DMS53 treated with DMSO at 0.1 percent for 48 hours (cell line): ENCODE results near the gene CPPED1.

Experiments
- DNase-seq: peaks from one replicate; lab custom pipeline; 2025; ENCODE audit not compliant: unreplicated experiment; lab: John Stamatoyannopoulos, UW

Gene CPPED1

DNA sequence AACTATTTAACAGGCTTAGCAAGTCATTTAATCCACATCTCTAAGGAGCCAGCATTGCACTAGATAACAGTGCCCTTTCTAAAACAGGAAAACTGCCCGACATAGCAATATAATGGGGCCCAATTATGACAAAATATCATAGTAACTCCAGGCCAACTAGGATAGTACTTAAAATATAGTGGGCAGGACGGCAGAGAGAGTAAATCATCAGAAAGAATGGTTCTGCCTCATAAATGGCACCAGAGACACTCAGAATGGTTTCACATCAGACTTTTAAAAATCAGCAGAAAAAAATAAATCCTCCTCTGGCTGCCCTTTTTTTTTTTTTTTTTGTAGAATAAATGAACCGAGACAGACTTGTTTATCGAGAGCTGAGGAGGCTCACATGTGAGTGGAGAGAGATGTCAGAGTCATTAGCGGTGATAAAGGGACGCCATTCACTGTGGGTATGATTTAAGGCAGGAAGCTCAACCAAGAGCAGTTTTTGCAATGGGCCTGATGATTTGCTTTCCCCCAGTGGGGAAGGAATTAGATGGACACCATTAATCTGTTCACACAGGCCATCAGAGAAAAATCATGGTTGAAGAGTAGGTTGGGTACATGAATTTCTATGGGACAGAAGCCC is 62.6 kb downstream of the CPPED1 start:
- DNase-seq: no peak

- DNase-seq: no peak
These were observed 63.9 kb downstream of the CPPED1 start for GRCh38 chr16:12739738-12740137.

GRCh38 chr16:12737563-12737962 is 66.1 kb downstream of the CPPED1 start:
- DNase-seq: no peak

DNA sequence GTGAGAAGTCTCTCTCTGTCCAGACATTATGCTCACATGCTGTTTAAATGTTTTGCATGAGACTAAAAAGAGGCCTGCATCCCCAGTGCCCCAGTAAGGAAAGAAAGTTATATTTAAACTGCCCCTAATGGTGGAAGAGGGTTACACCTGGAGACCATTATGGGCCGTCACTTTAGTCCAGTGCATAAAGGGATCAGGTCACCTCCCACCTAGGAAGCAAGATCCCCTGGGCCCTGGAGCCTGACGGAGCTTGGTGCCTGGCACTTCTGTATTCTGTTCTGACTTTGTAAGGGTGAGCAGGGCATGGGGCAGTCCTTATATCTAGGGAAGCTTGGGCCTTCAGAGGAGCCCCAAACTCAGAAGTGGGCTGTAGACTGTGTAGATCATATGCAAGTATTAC is 67.9 kb downstream of the CPPED1 start:
- DNase-seq: no peak

DNA sequence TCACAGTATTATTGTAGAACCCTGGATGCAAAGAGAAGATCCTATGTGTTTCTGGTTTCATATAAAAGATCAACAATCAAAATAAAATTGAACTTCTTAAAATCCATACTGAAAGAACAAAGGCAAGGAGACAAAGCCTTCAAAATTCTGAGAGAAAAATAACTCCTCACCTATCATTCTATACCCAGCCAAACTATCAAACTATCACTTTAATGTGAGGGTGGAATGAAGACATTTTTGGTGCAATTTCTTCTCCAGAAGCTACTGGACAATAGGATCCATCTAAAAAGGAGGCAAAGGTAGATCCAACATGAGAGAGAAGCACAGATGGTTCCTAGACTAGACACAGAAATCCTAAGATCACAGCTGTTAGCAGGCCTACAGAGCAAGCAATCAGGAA is 71.1 kb downstream of the CPPED1 start:
- no peak for DNase-seq

- DNase-seq: no peak
These were observed 74.2 kb downstream of the CPPED1 start for GRCh38 chr16:12729448-12729847.

DNA sequence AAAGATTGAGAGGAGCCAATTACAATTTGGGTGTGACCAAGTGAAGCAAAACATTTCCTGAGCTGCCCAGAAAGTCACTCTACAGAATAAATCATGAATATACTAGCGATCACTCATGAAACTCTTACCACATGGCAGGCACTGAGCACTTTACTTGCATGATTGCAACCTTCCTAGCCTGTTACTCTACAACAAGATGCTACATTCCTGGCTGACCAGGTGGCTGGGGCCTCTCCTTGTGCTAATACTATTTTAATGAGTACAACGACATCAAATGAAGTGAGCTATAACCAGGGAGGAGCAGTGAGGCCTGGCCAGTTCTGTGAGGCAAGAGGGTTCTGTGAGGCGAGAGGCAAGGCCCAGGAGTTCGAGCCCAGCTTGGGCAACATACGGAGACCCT is 75.2 kb downstream of the CPPED1 start:
- no peak for DNase-seq

DNA sequence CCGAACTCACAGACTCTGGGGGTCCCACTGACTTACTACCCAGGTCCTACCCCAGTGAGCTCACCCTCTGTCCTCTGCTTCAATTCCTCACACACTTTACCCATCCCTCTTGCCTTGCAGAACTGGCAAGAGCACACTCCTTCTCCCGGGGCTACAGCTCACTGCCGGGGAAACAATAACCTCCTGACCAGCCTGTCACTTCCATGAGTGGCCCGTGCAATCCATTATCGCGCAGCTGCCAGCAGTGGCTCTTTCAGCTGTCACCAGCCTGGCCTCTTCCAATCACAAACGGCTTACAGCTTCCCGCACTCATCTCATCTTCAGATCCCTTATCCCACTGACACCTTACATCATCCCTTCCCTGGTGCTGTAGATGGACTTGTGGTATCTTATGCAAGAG is 79.5 kb downstream of the CPPED1 start:
- no peak for DNase-seq

DNA sequence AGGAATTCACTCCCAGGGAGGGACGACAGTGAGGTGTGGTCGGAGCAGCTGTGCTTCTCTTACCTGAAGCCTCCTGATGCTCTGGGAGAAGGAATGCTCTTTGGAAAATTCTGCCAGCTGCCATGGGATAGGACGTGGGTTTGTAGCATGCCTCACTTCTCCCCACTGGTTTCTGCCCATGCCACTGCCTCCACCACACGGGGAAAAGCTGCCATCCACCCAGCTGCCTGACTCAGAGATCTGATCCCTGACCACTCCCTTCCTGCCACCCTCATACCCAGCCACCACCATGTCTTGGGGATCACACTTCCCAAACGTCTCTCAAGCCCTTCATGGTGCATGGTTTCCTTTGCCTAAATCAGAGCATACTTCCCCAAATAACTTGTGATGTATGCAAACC is 80.0 kb downstream of the CPPED1 start:
- DNase-seq: no peak

GRCh38 chr16:12721841-12722421 is 81.8 kb downstream of the CPPED1 start:
- DNase-seq: no peak

DNA sequence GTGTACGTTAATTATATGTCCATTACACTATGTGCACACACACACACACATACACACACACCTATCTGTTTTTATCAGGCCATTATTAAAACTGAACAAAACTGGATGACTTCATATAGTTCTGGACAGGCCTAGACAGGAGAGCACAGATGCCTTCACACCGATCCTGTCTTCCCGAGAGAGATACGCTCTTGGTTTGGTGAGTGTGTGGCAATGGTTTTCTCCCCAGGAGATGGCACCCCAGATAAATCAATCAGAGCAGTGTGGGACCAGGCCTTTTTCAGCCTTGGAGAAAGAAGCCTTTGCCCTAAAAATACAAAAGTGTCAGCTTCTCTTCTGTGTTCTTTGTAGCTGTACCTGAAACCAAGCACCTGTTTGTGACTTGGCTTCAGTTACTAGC is 83.7 kb downstream of the CPPED1 start:
- no peak for DNase-seq

DNA sequence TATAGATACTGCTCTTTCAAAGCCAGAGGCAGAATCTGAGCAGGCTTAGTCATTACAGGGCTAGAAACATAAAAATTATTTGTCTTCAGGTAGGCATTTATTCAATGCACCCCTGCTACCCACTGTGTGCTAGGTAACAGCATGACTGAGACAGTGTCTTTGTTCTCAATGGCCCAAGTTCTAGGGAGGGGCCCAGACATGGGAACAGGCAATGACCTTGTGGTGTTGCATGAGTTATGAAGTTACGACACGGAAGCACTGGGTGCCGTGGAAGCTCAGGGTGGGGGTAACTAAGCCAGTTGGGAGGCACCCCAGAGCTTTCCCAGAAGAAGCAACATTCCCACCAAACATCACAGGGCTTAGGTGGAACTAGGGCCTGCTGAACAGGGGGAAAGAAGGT is 87.0 kb downstream of the CPPED1 start:
- no peak for DNase-seq

DNA sequence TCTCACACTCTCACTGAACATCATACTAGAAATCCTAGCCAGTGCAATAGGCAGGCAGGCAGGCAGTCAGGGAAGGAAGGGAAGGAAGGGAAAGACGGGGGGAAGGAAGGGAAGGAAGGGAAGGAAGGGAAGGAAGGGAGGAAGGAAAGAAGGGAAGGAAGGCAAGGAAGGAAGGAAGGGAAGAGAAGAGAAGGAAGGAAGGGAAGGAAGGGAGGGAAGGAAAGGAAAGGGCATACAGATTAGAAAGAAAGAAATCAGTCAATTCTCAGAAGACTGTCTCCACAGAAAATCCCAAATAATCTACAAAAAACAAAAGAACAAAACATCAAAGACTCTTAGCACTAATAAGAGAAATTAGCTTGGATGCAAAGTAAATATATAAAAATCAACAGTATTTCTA is 93.9 kb downstream of the CPPED1 start:
- DNase-seq: no peak

- DNase-seq: no peak
These were observed 95.4 kb downstream of the CPPED1 start for GRCh38 chr16:12708266-12708665.

GRCh38 chr16:12706628-12707027 is 97.1 kb downstream of the CPPED1 start:
- DNase-seq: no peak

GRCh38 chr16:12704492-12705111 is 99.1 kb downstream of the CPPED1 start:
- DNase-seq: no peak

DNA sequence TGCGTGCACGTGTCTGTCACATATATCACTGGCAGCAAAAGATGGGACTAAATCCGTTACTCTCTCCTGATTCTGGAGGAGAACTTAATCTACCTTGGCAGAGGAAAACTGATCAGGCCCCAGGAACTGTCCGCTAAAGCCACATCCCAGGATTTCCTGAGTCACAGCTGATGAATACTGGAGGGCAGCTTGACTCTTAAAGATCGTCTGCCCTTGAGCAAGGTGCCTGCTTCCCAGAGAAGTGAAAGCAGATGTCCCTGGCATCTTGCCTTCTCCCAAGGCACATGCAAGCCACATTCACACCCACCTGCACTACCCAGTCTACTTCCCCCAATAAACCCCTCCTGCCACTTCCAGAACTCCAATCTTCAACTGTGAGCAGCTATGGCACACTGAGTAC is 99.8 kb downstream of the CPPED1 start:
- no peak for DNase-seq

GRCh38 chr16:12700161-12700560 is 103.5 kb downstream of the CPPED1 start:
- DNase-seq: no peak

- DNase-seq: no peak
These were observed 104.5 kb downstream of the CPPED1 start for GRCh38 chr16:12699161-12699560.

DNA sequence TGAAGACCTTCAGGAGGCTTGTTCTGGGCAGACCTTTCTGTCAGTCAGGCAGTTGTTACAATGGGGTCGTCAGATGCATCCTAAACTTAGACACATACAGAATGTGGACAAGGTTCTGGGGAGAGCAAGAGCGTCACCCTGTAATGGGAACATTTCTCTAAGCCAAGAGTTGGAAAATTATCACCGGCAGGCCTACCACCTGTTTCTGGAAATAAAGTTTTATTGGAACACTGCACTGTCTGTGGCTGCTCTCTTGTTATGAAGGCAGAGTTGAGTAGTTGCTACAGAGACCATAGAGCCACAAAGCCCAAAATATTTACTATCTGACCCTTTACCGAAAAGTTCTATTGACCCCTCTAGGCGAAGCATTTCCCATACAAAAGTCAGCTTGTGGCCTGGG is 106.2 kb downstream of the CPPED1 start:
- no peak for DNase-seq

DNA sequence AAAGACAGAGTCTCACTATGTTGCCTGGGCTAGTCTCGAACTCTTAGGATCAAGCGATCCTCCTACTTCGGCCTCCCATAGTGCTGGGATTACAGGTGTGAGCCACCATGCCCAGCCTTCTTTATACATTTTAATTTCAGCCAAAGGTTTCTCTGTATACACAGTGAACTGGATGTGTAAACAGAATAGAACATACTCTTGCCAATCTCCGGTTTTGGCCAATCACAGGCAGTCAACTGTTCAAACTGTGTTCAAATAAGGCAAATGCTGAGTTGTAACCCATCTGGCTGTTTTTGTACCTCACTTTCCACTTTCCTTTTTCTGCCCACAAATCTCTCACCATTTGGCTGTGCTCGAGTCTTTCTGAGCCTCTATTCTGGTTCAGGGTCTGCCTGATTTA is 108.2 kb downstream of the CPPED1 start:
- DNase-seq: no peak

DNA sequence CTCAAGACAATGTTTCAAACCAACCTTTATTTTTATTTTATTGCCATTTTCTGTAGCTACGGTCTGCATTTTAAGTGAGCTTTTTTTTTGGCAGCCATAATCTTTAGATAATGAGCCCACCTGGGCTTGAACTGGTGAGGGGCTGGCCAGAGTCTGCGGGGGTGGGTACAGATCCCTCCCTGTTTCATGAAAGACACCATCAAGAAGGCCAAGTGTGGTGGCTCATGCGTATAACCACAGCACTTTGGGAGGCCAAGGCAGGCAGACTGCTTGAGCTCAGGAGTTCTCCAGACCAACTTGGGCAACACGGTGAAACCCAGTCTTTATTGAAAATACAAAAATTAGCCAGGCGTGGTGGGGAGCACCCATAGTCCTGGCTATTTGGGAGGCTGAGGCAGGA is 113.7 kb downstream of the CPPED1 start:
- DNase-seq: no peak
